ENCODE measurements around the gene PRKRA.

- TF ChIP-seq CTCF (IDR thresholded peaks at IDR 0.05) (no peak), EP300 (IDR thresholded peaks at IDR 0.05) (no peak)
These were observed 1.9 kb upstream of the PRKRA start for GRCh38 chr2:178452870-178453269.
